ENCODE results near the gene AQP1. TPM values are rescaled to one million over a fixed set of nuclear protein-coding genes. Genes with fewer than 3 reads are reported as not detected.

AQP1 gene
- total RNA-seq, 4 donors from 2014 or later = 12.4 to 86.5 (median 71.5) TPM

DNA sequence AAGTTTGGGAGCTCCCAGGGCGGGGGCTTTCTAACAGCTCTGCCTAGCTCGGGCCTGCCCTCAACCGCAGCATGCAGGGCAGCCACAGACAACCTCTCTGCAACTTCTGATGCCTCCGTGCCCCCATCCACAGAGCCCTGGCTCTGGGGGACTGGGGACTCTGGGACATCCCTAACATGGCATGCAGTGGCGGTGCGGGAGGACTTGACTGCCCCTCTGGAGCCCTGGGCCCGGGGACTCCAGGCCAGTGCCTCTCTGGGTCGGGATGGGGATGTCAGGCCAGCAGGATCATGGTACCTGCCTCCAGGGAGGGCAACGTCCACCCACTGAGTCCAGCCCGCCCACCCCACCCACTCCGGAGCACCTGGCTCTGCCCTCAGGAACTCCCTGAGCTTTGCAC is 520 bp upstream of the AQP1 start:
- TF ChIP-seq CTCF (IDR thresholded peaks at IDR 0.05) (no peak), POLR2A (IDR thresholded peaks at IDR 0.05) (no peak)
- Histone ChIP-seq H3K27ac (peak overlapping the region in 3 of 4 donors; percentile 68 to 95 (median 88)), H3K9me3 (no peaks in the 10 kb centered on the region), H3K27me3 (no peaks in the 10 kb centered on the region), H3K36me3 (no peaks in the 10 kb centered on the region), H3K4me3 (peak overlapping the region in 1 of 4 donors; percentile 44), H3K4me1 (peaks cover 0 to 65% (median 3%) of the 10 kb centered on the region in 4 donors)
- DNase-seq = peak in 1 of 3 donors; percentile 73

GRCh38 chr7:30912021-30912730 is 523 bp downstream of the AQP1 start:
- no peak for DNase-seq
- TF ChIP-seq POLR2A (IDR thresholded peaks at IDR 0.05) (no peak), CTCF (IDR thresholded peaks at IDR 0.05) (no peak)
- H3K4me1 ChIP-seq = peaks cover 0 to 70% (median 3%) of the 10 kb centered on the region in 4 donors

DNA sequence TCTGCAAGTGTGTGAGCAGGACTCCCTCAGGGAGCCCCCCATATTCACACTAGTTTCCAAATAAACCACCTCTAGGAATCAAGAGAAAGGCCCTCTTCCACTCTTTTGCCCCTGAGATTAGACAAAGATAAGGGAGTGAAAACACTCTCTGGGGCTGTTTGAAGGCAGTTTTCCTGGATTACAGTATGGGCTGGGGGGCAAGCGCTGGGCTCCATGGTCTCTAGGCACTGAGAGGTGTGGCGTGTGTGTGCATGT is 1.0 kb downstream of the AQP1 start:
- Histone ChIP-seq H3K27me3 (no peaks in the 10 kb centered on the region), H3K4me3 (peak overlapping the region in 2 of 4 donors; percentile 37 to 44), H3K27ac (peak overlapping the region in 3 of 4 donors; percentile 68 to 95 (median 88)), H3K36me3 (no peaks in the 10 kb centered on the region), H3K4me1 (peaks cover 0 to 66% (median 3%) of the 10 kb centered on the region in 4 donors), H3K9me3 (no peaks in the 10 kb centered on the region)
- no peak for DNase-seq
- no peak for TF ChIP-seq POLR2A (IDR thresholded peaks at IDR 0.05)
- no peak for TF ChIP-seq CTCF (IDR thresholded peaks at IDR 0.05)

More at GRCh38 chr7:30912021-30912730, 523 bp downstream of the AQP1 start:
- H3K9me3 ChIP-seq = no peaks in the 10 kb centered on the region
- H3K4me3 ChIP-seq = peak overlapping the region in 3 of 4 donors; percentile 17 to 44 (median 37)
- H3K36me3 ChIP-seq = no peaks in the 10 kb centered on the region
- H3K27ac ChIP-seq = peak overlapping the region in 3 of 4 donors; percentile 68 to 95 (median 88)
- H3K27me3 ChIP-seq = no peaks in the 10 kb centered on the region

DNA sequence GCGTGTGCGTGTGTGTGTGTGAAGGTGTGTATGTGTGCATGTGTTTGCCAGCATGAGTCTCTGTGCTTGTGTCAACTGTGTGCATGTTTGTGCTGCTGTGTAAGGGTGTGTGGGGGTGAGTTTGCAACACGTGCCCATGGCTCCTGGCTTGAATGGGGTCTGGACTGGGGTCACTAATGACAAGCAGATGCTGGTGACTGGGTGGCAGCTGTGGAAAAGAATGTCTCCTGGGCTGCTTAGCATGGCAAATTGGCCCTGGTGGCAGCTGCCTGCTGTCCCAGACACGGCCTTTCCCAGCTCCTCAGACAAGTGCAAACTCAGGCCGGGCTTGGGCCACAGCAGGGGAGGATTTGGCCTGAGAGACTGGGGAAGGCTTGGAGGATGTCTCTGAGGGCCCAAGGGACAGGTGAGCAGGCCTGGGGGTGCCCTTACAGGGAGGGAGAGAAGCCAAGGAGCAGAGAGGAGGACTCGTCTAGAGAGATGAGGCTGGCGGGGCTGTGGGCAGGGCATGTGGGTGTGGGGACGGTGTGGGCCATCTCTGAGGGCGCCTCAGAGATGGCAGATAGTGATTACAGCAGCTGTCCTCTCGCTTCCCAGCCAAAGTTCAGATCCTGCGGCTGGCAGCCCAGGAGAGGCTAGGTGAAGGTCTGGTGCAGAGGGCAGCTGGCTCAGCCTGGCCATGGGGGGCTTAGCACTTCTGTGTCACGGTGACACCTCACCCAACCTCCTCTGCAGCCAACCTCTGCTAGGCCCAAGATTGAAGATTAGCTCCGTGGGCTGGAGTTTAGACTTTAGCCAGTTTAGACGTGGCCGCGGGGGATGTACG is 1.5 kb downstream of the AQP1 start:
- Histone ChIP-seq H3K9me3 (no peaks in the 10 kb centered on the region), H3K27ac (peak overlapping the region in 3 of 4 donors; percentile 68 to 95 (median 88)), H3K4me1 (peaks cover 0 to 64% (median 3%) of the 10 kb centered on the region in 4 donors), H3K36me3 (no peaks in the 10 kb centered on the region), H3K4me3 (peak overlapping the region in 2 of 4 donors; percentile 37 to 44), H3K27me3 (no peaks in the 10 kb centered on the region)
- DNase-seq = peak in 2 of 3 donors; percentile 78 to 86
- TF ChIP-seq POLR2A (IDR thresholded peaks at IDR 0.05) (peak; percentile 28 to 42), CTCF (IDR thresholded peaks at IDR 0.05) (no peak)

DNA sequence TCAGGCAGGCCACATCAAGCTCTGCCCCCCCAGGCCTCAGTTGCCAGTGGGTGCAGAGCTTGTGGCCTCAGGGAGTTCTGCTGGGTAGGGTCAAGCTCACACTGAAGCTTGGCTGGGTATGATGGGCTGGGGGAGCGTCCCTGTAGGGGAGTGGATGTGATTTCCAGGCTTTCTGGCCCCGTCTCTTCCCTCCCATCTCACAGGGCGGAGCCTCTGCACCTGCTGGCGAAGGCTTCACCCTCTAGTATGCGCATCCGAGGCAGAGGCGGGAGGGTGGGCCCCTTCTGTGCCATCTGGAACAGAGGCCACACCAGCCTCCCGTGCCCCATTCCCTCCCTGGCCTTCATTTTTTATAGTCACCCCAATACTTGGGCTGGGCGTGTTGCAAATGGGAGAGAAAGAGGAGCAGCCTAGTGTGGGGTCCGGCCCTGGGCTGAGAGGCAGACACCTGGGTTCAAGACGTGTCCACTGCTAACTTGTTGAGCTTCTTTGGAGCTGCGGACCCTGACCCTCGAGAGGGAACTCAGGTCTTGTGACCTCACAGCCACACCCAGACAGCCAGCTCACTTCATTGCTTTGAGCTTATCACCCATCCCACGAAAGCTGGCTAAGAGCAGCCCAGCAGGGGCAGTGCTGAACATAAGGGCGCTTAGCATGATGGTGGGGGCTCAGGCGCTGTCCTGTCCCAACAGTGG is 2.3 kb downstream of the AQP1 start:
- Histone ChIP-seq H3K4me1 (peaks cover 0 to 64% (median 3%) of the 10 kb centered on the region in 4 donors), H3K36me3 (no peaks in the 10 kb centered on the region), H3K27ac (peak overlapping the region in 3 of 4 donors; percentile 68 to 95 (median 88)), H3K4me3 (peak overlapping the region in 2 of 4 donors; percentile 37 to 44), H3K9me3 (no peaks in the 10 kb centered on the region), H3K27me3 (no peaks in the 10 kb centered on the region)
- TF ChIP-seq POLR2A (IDR thresholded peaks at IDR 0.05) (peak in 1 of 2 donors; percentile 56), CTCF (IDR thresholded peaks at IDR 0.05) (peak in 3 of 6 experiments; percentile 20 to 48 (median 36))
- DNase-seq = peak in 2 of 3 donors; percentile 78 to 86
